ENCODE data around the gene RITA1.

DNA sequence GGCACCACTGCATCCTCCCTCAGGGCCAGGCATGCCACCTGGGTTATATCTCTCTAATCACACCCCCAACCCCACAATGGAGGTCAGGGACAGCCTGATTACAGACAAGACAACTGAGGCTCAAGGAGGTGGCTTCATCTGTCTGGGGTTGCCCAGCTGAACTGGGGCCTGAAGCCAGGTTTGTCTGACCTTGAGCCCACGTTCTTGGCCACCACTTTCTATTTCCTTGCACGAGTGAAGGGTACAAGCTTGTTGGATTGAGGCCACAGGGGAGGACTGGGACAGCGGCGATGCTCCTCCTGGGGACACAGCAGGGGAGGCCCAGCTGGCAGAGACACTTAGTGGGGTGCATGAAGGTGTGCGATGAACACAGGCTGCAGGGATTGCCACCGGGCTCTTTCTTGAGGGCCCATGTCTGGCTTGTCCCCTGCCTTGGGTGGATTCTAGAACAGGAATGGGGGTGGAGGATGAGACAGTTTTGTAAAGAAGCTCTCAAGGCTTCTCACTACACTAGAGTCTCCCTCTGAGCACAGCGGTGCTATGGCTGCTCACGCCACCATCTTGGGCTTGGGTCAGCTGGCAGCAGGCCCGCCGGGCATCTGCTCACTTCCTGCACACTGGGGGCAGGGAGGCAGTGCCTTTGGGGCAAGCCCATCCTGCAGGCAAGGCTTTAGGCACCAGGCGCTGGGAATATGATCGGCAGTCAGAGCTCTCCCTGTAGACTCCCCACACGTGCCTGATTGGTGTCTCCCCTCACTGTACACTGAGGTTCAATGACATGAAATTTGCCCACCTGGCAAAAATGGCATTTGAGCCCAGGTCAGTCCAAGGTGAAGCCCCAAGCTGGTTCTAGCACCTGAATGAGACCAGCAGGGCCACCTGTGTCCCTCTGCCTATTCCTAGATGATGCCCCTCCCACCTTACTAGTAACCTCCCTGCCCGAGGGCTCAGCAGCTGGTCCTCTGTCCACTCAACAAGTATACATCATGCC lies 16.0 kb downstream of the RITA1 start:
- TF ChIP-seq CEBPB (IDR thresholded peaks at IDR 0.05; ENCODE audit: borderline replicate concordance in 1 of 2, low read depth in 2 of 2, low read length in 2 of 2): no peak
- no peak for TF ChIP-seq SMC3 (IDR thresholded peaks at IDR 0.05; ENCODE audit: borderline replicate concordance, low read length)
- no peak for TF ChIP-seq GABPA (IDR thresholded peaks at IDR 0.05; ENCODE audit: low read depth)
- no peak for TF ChIP-seq EZH2 (IDR thresholded peaks at IDR 0.05; ENCODE audit: borderline replicate concordance, control insufficient read depth, low read depth, low read length)
- TF ChIP-seq SUZ12 (IDR thresholded peaks at IDR 0.05; ENCODE audit: unreplicated experiment): no peak
- TF ChIP-seq SUPT20H (IDR thresholded peaks at IDR 0.05; ENCODE audit: borderline replicate concordance, control insufficient read depth, low read depth, low read length): no peak
